HepG2 (cell line): ENCODE measurements around the gene GCN1. TPM values are rescaled to one million over a fixed set of nuclear protein-coding genes. Genes with fewer than 3 reads are reported as not detected.

Experiments
- AKAP8 ChIP-seq: sonication (generic); formaldehyde crosslinking; IDR thresholded peaks from 2 replicates; pipeline ENCODE4 v1.5.1; 2020; ENCODE audit warnings: mild to moderate bottlenecking, missing genetic modification reagents
- ARNT ChIP-seq: fragments of 450-650 bp; IDR thresholded peaks from 2 replicates; pipeline ENCODE4 v1.6.1; 2017
- BRCA1 ChIP-seq: sonication (generic); formaldehyde crosslinking; IDR thresholded peaks from 2 replicates; pipeline ENCODE4 v1.4.0; 2020; ENCODE audit warnings: missing genetic modification reagents
- BRF2 ChIP-seq: sonication (generic); formaldehyde crosslinking; IDR thresholded peaks from 2 replicates; pipeline ENCODE4 v1.8.1; 2022; ENCODE audit warnings: mild to moderate bottlenecking, missing genetic modification reagents
- CREB3 ChIP-seq: sonication (generic); formaldehyde crosslinking; IDR thresholded peaks from 2 replicates; pipeline ENCODE4 v1.5.0; 2020; ENCODE audit warnings: missing genetic modification reagents
- EP300 ChIP-seq, 3 experiments: sonication (generic) in 1 of 3; formaldehyde crosslinking in 1 of 3; IDR thresholded peaks; 2 replicates each; pipeline versions ENCODE4 v1.5.1 to v1.6.1; 2011 to 2020; ENCODE audit warnings: low read depth in 2 of 3, low read length in 2 of 3, borderline replicate concordance in 1 of 3, improper control_type of control experiment in 1 of 3, mild to moderate bottlenecking in 1 of 3, missing genetic modification reagents in 1 of 3, moderate library complexity in 1 of 3
- FOSL1 ChIP-seq: sonication (generic); formaldehyde crosslinking; IDR thresholded peaks from 2 replicates; pipeline ENCODE4 v1.9.0; 2021; ENCODE audit warnings: missing genetic modification reagents, borderline replicate concordance
- MBNL3 ChIP-seq: fragments of 250-450 bp; sonication (Bioruptor Pico); conservative IDR thresholded peaks from 2 replicates; pipeline ENCODE4 v1.8.0; 2022; ENCODE audit warnings: mild to moderate bottlenecking, inconsistent platforms
- NFE2L2 ChIP-seq: fragments of 150-350 bp; IDR thresholded peaks from 2 replicates; pipeline ENCODE4 v1.6.1; 2014; ENCODE audit warnings: low read length
- POLR2AphosphoS2 ChIP-seq: IDR thresholded peaks from 2 replicates; pipeline ENCODE4 v1.6.1; 2011; ENCODE audit warnings: low read depth, low read length, improper control_type of control experiment
- SETDB1 ChIP-seq: sonication (generic); formaldehyde crosslinking; IDR thresholded peaks from 2 replicates; pipeline ENCODE4 v1.5.1; 2020; ENCODE audit warnings: missing genetic modification reagents, mild to moderate bottlenecking, borderline replicate concordance
- WIZ ChIP-seq: sonication (generic); formaldehyde crosslinking; IDR thresholded peaks from 2 replicates; pipeline ENCODE4 v1.5.1; 2020; ENCODE audit warnings: mild to moderate bottlenecking, missing genetic modification reagents
- ZBTB37 ChIP-seq: sonication (generic); formaldehyde crosslinking; IDR thresholded peaks from 2 replicates; pipeline ENCODE4 v1.4.0; 2020; ENCODE audit warnings: mild to moderate bottlenecking, missing genetic modification reagents
- ZC3H13 ChIP-seq: sonication (generic); formaldehyde crosslinking; IDR thresholded peaks from 2 replicates; pipeline ENCODE4 v1.8.1; 2023; ENCODE audit warnings: mild to moderate bottlenecking, missing genetic modification reagents, moderate library complexity
- ZFP90 ChIP-seq: sonication (generic); formaldehyde crosslinking; IDR thresholded peaks from 2 replicates; pipeline ENCODE4 v1.8.0; 2022; ENCODE audit warnings: missing genetic modification reagents, mild to moderate bottlenecking, inconsistent platforms, borderline replicate concordance
- ZNF263 ChIP-seq: sonication (generic); formaldehyde crosslinking; IDR thresholded peaks from 2 replicates; pipeline ENCODE4 v1.4.0; 2020; ENCODE audit warnings: missing genetic modification reagents
- ZNF30 ChIP-seq: sonication (generic); formaldehyde crosslinking; IDR thresholded peaks from 2 replicates; pipeline ENCODE4 v1.5.0; 2020; ENCODE audit warnings: mild to moderate bottlenecking, missing genetic modification reagents
- ZNF691 ChIP-seq: sonication (generic); formaldehyde crosslinking; IDR thresholded peaks from 2 replicates; pipeline ENCODE4 v1.4.0; 2020; ENCODE audit warnings: missing genetic modification reagents, low read depth, mild to moderate bottlenecking, borderline replicate concordance
- ZNF749 ChIP-seq: sonication (generic); formaldehyde crosslinking; IDR thresholded peaks from 2 replicates; pipeline ENCODE4 v1.8.0; 2022; ENCODE audit warnings: mild to moderate bottlenecking, missing genetic modification reagents, moderate library complexity, borderline replicate concordance
- ZNF850 ChIP-seq: sonication (generic); formaldehyde crosslinking; conservative IDR thresholded peaks from 2 replicates; pipeline ENCODE4 v1.9.0; 2021; ENCODE audit warnings: mild to moderate bottlenecking, missing genetic modification reagents
- polyA plus RNA-seq, 8 experiments: library from polyadenylated mRNA; depleted of rRNA in 3 of 8; stranded (reverse) in 7 of 8; unstranded in 1 of 8; fragments of >200 nt; fragmentation: Illumina TruSeq in 4 of 8; extraction: Trizol in 4 of 8; gene quantifications; 2 replicates each; pipeline versions ENCODE4 v1.2.1 to v1.2.3, GENCODE V29; 2011 to 2016; ENCODE audit warnings: low read depth in 4 of 8, missing spikeins in 1 of 8, mixed read lengths in 1 of 8; ENCODE audit not compliant: insufficient read depth in 1 of 8
- total RNA-seq, 5 experiments: library from RNA; depleted of rRNA; stranded (reverse); fragments of >200 nt; fragmentation: Illumina TruSeq; extraction: Trizol; gene quantifications; 2 replicates each; pipeline ENCODE4 v1.2.3, GENCODE V29; 2016; ENCODE audit warnings: low read depth in 1 of 5
- TF ChIP-seq, protein P1 (sequence below): sonication (generic); formaldehyde crosslinking; IDR thresholded peaks from 2 replicates; pipeline ENCODE4 v1.5.1; 2020; ENCODE audit warnings: mild to moderate bottlenecking, missing genetic modification reagents, moderate library complexity
- TF ChIP-seq, protein P2 (sequence below): sonication (generic); formaldehyde crosslinking; IDR thresholded peaks from 2 replicates; pipeline ENCODE4 v1.4.0; 2020; ENCODE audit warnings: missing genetic modification reagents

GCN1 gene
- total and polyA plus RNA-seq, 2 of the 13 experiments (the other 11 are each of a cell fraction or from before 2014, with no cell fraction given), result 58.2 to 83.0 TPM

DNA sequence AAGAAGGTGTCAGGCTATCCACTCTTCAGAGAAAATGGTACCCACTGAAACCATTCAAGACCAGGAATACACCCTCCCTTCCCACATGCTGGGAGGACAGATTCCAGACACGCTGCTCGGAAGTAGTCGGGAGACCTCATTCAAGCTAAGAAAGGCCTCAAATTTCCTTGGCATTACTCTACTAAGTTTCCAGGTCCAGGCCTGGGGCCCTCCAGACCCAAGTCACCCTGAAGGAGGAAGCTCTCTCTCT lies 33.5 kb upstream of the GCN1 start (continued):
- TF ChIP-seq, protein P1, sequence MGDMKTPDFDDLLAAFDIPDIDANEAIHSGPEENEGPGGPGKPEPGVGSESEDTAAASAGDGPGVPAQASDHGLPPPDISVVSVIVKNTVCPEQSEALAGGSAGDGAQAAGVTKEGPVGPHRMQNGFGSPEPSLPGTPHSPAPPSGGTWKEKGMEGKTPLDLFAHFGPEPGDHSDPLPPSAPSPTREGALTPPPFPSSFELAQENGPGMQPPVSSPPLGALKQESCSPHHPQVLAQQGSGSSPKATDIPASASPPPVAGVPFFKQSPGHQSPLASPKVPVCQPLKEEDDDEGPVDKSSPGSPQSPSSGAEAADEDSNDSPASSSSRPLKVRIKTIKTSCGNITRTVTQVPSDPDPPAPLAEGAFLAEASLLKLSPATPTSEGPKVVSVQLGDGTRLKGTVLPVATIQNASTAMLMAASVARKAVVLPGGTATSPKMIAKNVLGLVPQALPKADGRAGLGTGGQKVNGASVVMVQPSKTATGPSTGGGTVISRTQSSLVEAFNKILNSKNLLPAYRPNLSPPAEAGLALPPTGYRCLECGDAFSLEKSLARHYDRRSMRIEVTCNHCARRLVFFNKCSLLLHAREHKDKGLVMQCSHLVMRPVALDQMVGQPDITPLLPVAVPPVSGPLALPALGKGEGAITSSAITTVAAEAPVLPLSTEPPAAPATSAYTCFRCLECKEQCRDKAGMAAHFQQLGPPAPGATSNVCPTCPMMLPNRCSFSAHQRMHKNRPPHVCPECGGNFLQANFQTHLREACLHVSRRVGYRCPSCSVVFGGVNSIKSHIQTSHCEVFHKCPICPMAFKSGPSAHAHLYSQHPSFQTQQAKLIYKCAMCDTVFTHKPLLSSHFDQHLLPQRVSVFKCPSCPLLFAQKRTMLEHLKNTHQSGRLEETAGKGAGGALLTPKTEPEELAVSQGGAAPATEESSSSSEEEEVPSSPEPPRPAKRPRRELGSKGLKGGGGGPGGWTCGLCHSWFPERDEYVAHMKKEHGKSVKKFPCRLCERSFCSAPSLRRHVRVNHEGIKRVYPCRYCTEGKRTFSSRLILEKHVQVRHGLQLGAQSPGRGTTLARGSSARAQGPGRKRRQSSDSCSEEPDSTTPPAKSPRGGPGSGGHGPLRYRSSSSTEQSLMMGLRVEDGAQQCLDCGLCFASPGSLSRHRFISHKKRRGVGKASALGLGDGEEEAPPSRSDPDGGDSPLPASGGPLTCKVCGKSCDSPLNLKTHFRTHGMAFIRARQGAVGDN (CRISPR knock-in tag), result no peak
- no peak for TF ChIP-seq ZNF850 (CRISPR knock-in tag)
- peak; percentile 83; the same call in 1 of the 2 replicates for TF ChIP-seq MBNL3 (CRISPR knock-in tag)
- TF ChIP-seq CREB3, result no peak
- TF ChIP-seq ZNF30 (CRISPR knock-in tag), result no peak
- TF ChIP-seq ZFP90 (CRISPR knock-in tag), result no peak
- TF ChIP-seq ZNF263 (CRISPR knock-in tag), result no peak
- no peak for TF ChIP-seq ZNF691 (CRISPR knock-in tag)
- TF ChIP-seq AKAP8 (CRISPR knock-in tag), result no peak
- TF ChIP-seq, protein P2, sequence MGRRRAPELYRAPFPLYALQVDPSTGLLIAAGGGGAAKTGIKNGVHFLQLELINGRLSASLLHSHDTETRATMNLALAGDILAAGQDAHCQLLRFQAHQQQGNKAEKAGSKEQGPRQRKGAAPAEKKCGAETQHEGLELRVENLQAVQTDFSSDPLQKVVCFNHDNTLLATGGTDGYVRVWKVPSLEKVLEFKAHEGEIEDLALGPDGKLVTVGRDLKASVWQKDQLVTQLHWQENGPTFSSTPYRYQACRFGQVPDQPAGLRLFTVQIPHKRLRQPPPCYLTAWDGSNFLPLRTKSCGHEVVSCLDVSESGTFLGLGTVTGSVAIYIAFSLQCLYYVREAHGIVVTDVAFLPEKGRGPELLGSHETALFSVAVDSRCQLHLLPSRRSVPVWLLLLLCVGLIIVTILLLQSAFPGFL, result no peak
- no peak for TF ChIP-seq ARNT
- TF ChIP-seq POLR2AphosphoS2, result no peak
- no peak for TF ChIP-seq ZC3H13
- TF ChIP-seq NFE2L2, result no peak
- no peak for TF ChIP-seq FOSL1
- TF ChIP-seq ZBTB37 (CRISPR knock-in tag), result no peak
- TF ChIP-seq BRCA1 (CRISPR knock-in tag), result no peak
- no peak for TF ChIP-seq ZNF749 (CRISPR knock-in tag)
- no peak for TF ChIP-seq EP300 (IDR thresholded peaks at IDR 0.05; ENCODE audit: low read depth in 2 of 2, low read length in 2 of 2)
- TF ChIP-seq EP300 (CRISPR knock-in tag; IDR thresholded peaks at IDR 0.05; ENCODE audit: borderline replicate concordance), result no peak
- no peak for TF ChIP-seq SETDB1
- TF ChIP-seq WIZ (CRISPR knock-in tag), result 0 out of 2 replicates have a peak, but pooled peaks have one; percentile 29
- 0 out of 2 replicates have a peak, but pooled peaks have one; percentile 29 for TF ChIP-seq BRF2 (CRISPR knock-in tag)
